Spleen (tissue), 11 donors: ENCODE measurements around the gene PDE4D. TPM values are rescaled to one million over a fixed set of nuclear protein-coding genes. Genes with fewer than 3 reads are reported as not detected.

Experiments
- DNase-seq: peaks from one replicate; pipeline ENCODE4 v3.0.0-alpha.2; 2020
- H3K27ac ChIP-seq, 8 donors: fragments of 200-600 bp; sonication (generic) in 7 of 8; 1 replicate in 4 of 8; 2 replicates in 4 of 8; pipeline versions ENCODE4 v1.5.0 to v1.8.0; 2016 to 2021; ENCODE audit warnings: inconsistent platforms in 4 of 8, mild to moderate bottlenecking in 4 of 8, moderate library complexity in 1 of 8
- H3K27me3 ChIP-seq, 7 donors: fragments of 200-600 bp; sonication (generic) in 6 of 7; replicated peaks in 1 of 7; 1 replicate in 4 of 7; 2 replicates in 3 of 7; pipeline versions ENCODE4 v1.5.0 to v1.8.0; 2016 to 2021; ENCODE audit warnings: inconsistent platforms in 3 of 7, mild to moderate bottlenecking in 1 of 7
- H3K36me3 ChIP-seq, 6 donors: fragments of 200-600 bp; sonication (generic) in 5 of 6; 1 replicate in 4 of 6; 2 replicates in 2 of 6; pipeline versions ENCODE4 v1.5.0 to v1.8.0; 2016 to 2021; ENCODE audit warnings: inconsistent platforms in 2 of 6
- H3K4me1 ChIP-seq, 6 donors: fragments of 200-600 bp; sonication (generic) in 5 of 6; 1 replicate in 3 of 6; 2 replicates in 3 of 6; pipeline versions ENCODE4 v1.5.0 to v1.8.0; 2016 to 2021; ENCODE audit warnings: inconsistent platforms in 3 of 6
- H3K4me3 ChIP-seq, 8 donors: fragments of 200-600 bp; sonication (generic) in 7 of 8; 1 replicate in 4 of 8; 2 replicates in 4 of 8; pipeline versions ENCODE4 v1.5.0 to v1.8.0; 2016 to 2021; ENCODE audit warnings: inconsistent platforms in 4 of 8, mild to moderate bottlenecking in 4 of 8, moderate library complexity in 2 of 8
- H3K9me3 ChIP-seq, 8 donors: fragments of 200-600 bp; sonication (generic) in 7 of 8; 1 replicate in 4 of 8; 2 replicates in 4 of 8; pipeline versions ENCODE4 v1.5.0 to v1.8.0; 2016 to 2021; ENCODE audit warnings: inconsistent platforms in 4 of 8
- POLR2A ChIP-seq, 3 donors: fragments of 450-650 bp; IDR thresholded peaks; one replicate each; pipeline ENCODE4 v1.5.1; 2017; ENCODE audit warnings: antibody characterized with exemption in 3 of 3, mild to moderate bottlenecking in 1 of 3
- POLR2AphosphoS5 ChIP-seq, 3 donors: sonication (generic); formaldehyde crosslinking; IDR thresholded peaks; one replicate each; pipeline ENCODE4 v1.5.1; 2017; ENCODE audit warnings: antibody characterized with exemption in 3 of 3
- WGBS, 5 donors: extraction: QIAGEN DNeasy Blood & Tissue Kit in 3 of 5; methylation state at CpG; one replicate each; pipeline versions ENCODE4 v1.1.5 to v1.1.7; 2013 to 2018; 5-methylcytosine and 5-hydroxymethylcytosine counted together
- intact Hi-C: fragments of 100-400 bp; cut with DNase I; formaldehyde crosslinking; loops from one replicate; pipeline ENCODE4 v1.15.0; 2023; ENCODE audit warnings: low total_unique reads
- polyA plus RNA-seq, 3 donors: library from polyadenylated mRNA; stranded (reverse); fragments of 200-250 nt; gene quantifications; one replicate each; pipeline ENCODE4 v1.2.1, GENCODE V29; 2013
- total RNA-seq, 7 donors: library from RNA; depleted of rRNA in 3 of 7; stranded (reverse); fragments of >200 nt in 3 of 7; fragmentation: NEBNext Ultra II Directional in 4 of 7; extraction: Animal tissue kit (Norgen Biotek cat#: 25700) in 4 of 7; gene quantifications; one replicate each; pipeline versions ENCODE4 v1.1.0 to v1.2.1, GENCODE V29; 2016 to 2021
- TF ChIP-seq, protein P1 (sequence below), 11 experiments: fragments of 200-600 bp in 7 of 11; fragments of 450-650 bp in 4 of 11; sonication (generic) in 4 of 11; IDR thresholded peaks in 8 of 11; conservative IDR thresholded peaks in 3 of 11; 1 replicate in 7 of 11; 2 replicates in 4 of 11; pipeline versions ENCODE4 v1.4.0 to v1.8.0; 2016 to 2021; ENCODE audit warnings: antibody characterized with exemption in 11 of 11, inconsistent platforms in 4 of 11, mild to moderate bottlenecking in 1 of 11
- donor health status: healthy with polysubstance abuse.
- donor health status: DM: no; HTN: no; CAD: no; lungs with moderate emphysema.
- donor health status: DM: no; HTN: no; CAD: no.
- donor health status: Bipolar disorder and iron deficiency.
- donor health status: healthy.
- donor health status: DM: no; HTN: no; CAD: no.
- donor health status: DM: yes; HTN: yes; CAD: no.

Gene PDE4D
- total and polyA plus RNA-seq, 10 donors: 0.88 to 51.8 (median 18.2) TPM

DNA sequence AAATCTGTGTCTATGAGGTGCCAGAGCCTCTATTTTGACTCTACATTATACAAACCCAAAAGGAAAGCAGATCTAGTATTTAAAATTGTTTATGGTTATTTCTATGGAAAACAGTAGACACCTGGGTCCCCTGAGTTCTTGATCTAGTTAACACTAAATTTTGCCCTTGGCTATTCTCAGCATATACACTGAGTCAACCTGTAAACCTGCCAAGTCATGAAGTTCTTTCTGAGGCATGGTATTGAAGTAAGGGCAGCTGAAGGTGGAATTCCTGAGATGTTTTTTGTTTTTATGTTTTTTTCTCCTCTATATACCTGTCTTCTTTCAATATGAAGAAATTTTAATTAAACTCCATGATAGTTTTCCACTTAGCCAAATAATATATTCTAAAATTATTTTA is 120.2 kb downstream of the PDE4D start:
- Histone ChIP-seq H3K36me3 (no peaks in the 10 kb centered on the region), H3K27me3 (peaks cover 0 to 26% (median 5%) of the 10 kb centered on the region in 7 donors), H3K9me3 (no peaks in the 10 kb centered on the region), H3K27ac (no peak overlapping the region), H3K4me3 (no peak overlapping the region), H3K4me1 (peaks cover 0 to 13% (median 9%) of the 10 kb centered on the region in 6 donors)
- intact Hi-C loops: no loop called here
- DNase-seq: no peak
- TF ChIP-seq POLR2A (IDR thresholded peaks at IDR 0.05) (no peak), POLR2AphosphoS5 (IDR thresholded peaks at IDR 0.05) (no peak)
- TF ChIP-seq, protein P1, sequence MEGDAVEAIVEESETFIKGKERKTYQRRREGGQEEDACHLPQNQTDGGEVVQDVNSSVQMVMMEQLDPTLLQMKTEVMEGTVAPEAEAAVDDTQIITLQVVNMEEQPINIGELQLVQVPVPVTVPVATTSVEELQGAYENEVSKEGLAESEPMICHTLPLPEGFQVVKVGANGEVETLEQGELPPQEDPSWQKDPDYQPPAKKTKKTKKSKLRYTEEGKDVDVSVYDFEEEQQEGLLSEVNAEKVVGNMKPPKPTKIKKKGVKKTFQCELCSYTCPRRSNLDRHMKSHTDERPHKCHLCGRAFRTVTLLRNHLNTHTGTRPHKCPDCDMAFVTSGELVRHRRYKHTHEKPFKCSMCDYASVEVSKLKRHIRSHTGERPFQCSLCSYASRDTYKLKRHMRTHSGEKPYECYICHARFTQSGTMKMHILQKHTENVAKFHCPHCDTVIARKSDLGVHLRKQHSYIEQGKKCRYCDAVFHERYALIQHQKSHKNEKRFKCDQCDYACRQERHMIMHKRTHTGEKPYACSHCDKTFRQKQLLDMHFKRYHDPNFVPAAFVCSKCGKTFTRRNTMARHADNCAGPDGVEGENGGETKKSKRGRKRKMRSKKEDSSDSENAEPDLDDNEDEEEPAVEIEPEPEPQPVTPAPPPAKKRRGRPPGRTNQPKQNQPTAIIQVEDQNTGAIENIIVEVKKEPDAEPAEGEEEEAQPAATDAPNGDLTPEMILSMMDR (IDR thresholded peaks at IDR 0.05 in 8 of 11, conservative IDR thresholded peaks at IDR 0.05 in 3 of 11): no peak

DNA sequence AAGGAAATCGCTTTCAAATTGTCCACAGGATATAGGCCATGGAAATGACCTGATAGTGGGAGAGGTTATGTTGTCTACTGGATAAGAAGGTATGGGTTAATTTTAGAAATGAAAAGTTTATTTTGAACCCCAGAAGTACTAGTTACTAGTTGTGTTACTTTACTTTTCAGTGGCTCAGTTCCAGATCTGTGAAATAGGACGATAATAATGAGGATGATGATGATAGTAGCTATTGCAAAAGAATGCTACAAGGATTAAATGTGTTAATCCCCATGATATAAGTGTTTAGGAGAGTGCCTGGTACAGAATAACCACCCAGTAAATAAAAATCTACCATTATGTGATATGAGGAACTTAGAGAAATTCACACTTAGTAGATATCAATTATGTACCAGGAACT is 120.8 kb downstream of the PDE4D start:
- peaks cover 0 to 19% (median 14%) of the 10 kb centered on the region in 6 donors for H3K4me1 ChIP-seq
- H3K27me3 ChIP-seq: peaks cover 0 to 32% (median 10%) of the 10 kb centered on the region in 7 donors
- H3K9me3 ChIP-seq: no peaks in the 10 kb centered on the region
- H3K36me3 ChIP-seq: no peaks in the 10 kb centered on the region
- no peak overlapping the region for H3K27ac ChIP-seq
- no peak for DNase-seq
- intact Hi-C loops: no loop called here
- no peak overlapping the region for H3K4me3 ChIP-seq
- no peak for TF ChIP-seq POLR2AphosphoS5 (IDR thresholded peaks at IDR 0.05)
- no peak for TF ChIP-seq POLR2A (IDR thresholded peaks at IDR 0.05)
- TF ChIP-seq, protein P1 (IDR thresholded peaks at IDR 0.05 in 8 of 11, conservative IDR thresholded peaks at IDR 0.05 in 3 of 11): no peak
- 74 to 87% (median 80%) methylated on average over 2 of the region's 2 CpGs for WGBS, 5 donors

DNA sequence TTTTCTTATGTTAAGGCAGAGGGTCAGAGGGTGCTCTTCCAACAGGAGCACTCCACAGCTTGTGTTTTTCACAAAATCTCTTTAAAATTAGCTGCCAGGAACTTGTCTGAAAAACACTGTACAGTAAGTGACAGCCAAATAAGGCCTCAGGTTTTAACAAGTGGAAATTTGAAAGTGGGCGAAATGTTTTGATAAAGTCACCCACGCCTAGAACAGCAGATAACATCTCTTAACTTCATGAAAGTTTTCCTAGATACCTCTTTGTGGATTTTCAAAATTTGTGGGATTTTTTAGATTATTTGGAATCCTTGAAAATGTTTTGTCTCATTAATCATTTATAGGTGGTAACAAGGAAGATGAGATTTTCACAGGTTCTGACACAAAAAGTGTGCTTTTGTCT is 121.3 kb downstream of the PDE4D start:
- intact Hi-C loops: no loop called here
- Histone ChIP-seq H3K36me3 (no peaks in the 10 kb centered on the region), H3K4me1 (peaks cover 0 to 24% (median 14%) of the 10 kb centered on the region in 6 donors), H3K4me3 (no peak overlapping the region), H3K27ac (no peak overlapping the region), H3K9me3 (no peaks in the 10 kb centered on the region), H3K27me3 (peaks cover 0 to 35% (median 12%) of the 10 kb centered on the region in 7 donors)
- TF ChIP-seq POLR2A (IDR thresholded peaks at IDR 0.05): no peak
- TF ChIP-seq POLR2AphosphoS5 (IDR thresholded peaks at IDR 0.05): no peak
- no peak for DNase-seq
- WGBS, 5 donors: 87 to 95% (median 92%) methylated on average over 2 of the region's 2 CpGs

DNA sequence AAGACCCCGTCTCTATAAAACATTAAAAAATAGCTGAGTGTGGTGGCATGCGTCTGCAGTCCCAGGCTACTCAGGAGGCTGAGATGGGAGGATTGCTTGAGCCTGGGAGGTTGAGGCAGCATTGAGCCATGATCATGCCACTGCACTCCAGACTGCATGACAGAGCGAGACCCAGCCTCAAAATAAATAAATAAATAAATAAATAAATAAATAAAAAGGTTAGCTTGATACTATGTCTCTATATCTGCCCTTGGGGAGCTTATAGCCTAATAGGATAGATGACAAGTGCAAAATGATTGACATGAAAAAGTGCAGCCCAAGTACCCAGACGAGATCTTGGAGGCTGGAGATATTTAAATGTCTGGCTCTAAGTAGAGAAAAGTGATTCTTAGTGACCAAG is 122.6 kb downstream of the PDE4D start:
- intact Hi-C loops: no loop called here
- DNase-seq: no peak
- no peak for TF ChIP-seq POLR2A (IDR thresholded peaks at IDR 0.05)
- Histone ChIP-seq H3K27me3 (peaks cover 0 to 35% (median 12%) of the 10 kb centered on the region in 7 donors), H3K9me3 (no peaks in the 10 kb centered on the region), H3K36me3 (no peaks in the 10 kb centered on the region), H3K4me3 (no peak overlapping the region), H3K27ac (no peak overlapping the region), H3K4me1 (peaks cover 0 to 37% (median 17%) of the 10 kb centered on the region in 6 donors)
- WGBS, 5 donors: 85 to 95% (median 93%) methylated on average over 4 of the region's 4 CpGs

DNA sequence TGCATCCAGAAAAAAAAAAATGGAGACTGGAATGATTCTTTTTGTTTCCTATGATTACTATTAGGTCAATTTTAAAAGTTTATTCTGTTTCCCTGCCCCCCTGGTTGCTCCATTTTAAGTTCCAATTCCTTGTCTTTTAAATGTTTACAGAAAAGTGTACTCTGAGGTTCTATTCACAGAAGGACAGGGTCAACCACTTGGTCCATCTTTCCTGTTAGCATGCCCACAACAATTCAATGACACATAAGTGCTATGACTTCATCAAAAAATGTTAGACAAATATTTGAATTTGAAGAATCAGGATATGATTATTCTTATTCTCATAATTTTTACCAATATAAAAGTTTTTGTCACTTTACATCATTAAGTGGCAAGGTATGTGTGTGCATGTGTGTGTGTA is 123.7 kb downstream of the PDE4D start:
- Histone ChIP-seq H3K4me3 (no peak overlapping the region), H3K4me1 (peaks cover 0 to 46% (median 17%) of the 10 kb centered on the region in 6 donors), H3K27ac (no peak overlapping the region), H3K36me3 (no peaks in the 10 kb centered on the region), H3K27me3 (peaks cover 0 to 35% (median 12%) of the 10 kb centered on the region in 7 donors), H3K9me3 (no peaks in the 10 kb centered on the region)
- intact Hi-C loops: no loop called here
- TF ChIP-seq POLR2A (IDR thresholded peaks at IDR 0.05) (no peak), POLR2AphosphoS5 (IDR thresholded peaks at IDR 0.05) (no peak)
- TF ChIP-seq, protein P1 (IDR thresholded peaks at IDR 0.05 in 8 of 11, conservative IDR thresholded peaks at IDR 0.05 in 3 of 11): no peak
- DNase-seq: no peak
